PFSK-1 (cell line): Measurements from ENCODE around the gene PTPN14.

ENCODE experiments used
- FOXP2 ChIP-seq: optimal IDR thresholded peaks from 2 replicates; pipeline ENCODE3; 2011; ENCODE audit warnings: borderline replicate concordance, control low read depth, inconsistent platforms; ENCODE audit not compliant: insufficient read depth; ENCODE audit errors: extremely low read length, extremely low read depth
- POLR2AphosphoS5 ChIP-seq: IDR thresholded peaks from 2 replicates; pipeline ENCODE4 v1.6.1; 2012; ENCODE audit warnings: low read depth, mild to moderate bottlenecking, control low read depth, low read length, moderate library complexity
- REST ChIP-seq, 2 experiments: IDR thresholded peaks; 2 replicates each; pipeline versions ENCODE4 v1.6.1 to v1.8.0; 2011 to 2012; ENCODE audit warnings: low read depth in 2 of 2, low read length in 2 of 2, control low read depth in 1 of 2, inconsistent platforms in 1 of 2, mild to moderate bottlenecking in 1 of 2, moderate library complexity in 1 of 2; ENCODE audit not compliant: insufficient read depth in 1 of 2
- SIN3A ChIP-seq: IDR thresholded peaks from 2 replicates; pipeline ENCODE4 v1.6.1; 2012; ENCODE audit warnings: mild to moderate bottlenecking, low read length, moderate library complexity, borderline replicate concordance; ENCODE audit not compliant: insufficient read depth
- TAF1 ChIP-seq: IDR thresholded peaks from 2 replicates; pipeline ENCODE4 v1.6.1; 2012; ENCODE audit warnings: low read length, control low read depth, borderline replicate concordance; ENCODE audit not compliant: insufficient read depth

Gene PTPN14

GRCh38 chr1:214496126-214496525 lies 55.3 kb downstream of the PTPN14 start:
- TF ChIP-seq REST (IDR thresholded peaks at IDR 0.05; ENCODE audit: insufficient read depth in 1 of 2, low read depth in 2 of 2, low read length in 2 of 2) (no peak), FOXP2 (no peak), TAF1 (no peak), POLR2AphosphoS5 (no peak), SIN3A (no peak)

- TF ChIP-seq POLR2AphosphoS5 (no peak), REST (IDR thresholded peaks at IDR 0.05; ENCODE audit: insufficient read depth in 1 of 2, low read depth in 2 of 2, low read length in 2 of 2) (no peak), SIN3A (no peak), FOXP2 (no peak), TAF1 (no peak)
Observed at GRCh38 chr1:214494706-214495105, 56.7 kb downstream of the PTPN14 start.

- no peak for TF ChIP-seq REST (IDR thresholded peaks at IDR 0.05; ENCODE audit: insufficient read depth in 1 of 2, low read depth in 2 of 2, low read length in 2 of 2)
- TF ChIP-seq SIN3A = no peak
- TF ChIP-seq POLR2AphosphoS5 = no peak
- no peak for TF ChIP-seq TAF1
Observed at GRCh38 chr1:214493126-214493796, 58.1 kb downstream of the PTPN14 start.

- no peak for TF ChIP-seq POLR2AphosphoS5
- no peak for TF ChIP-seq REST (IDR thresholded peaks at IDR 0.05; ENCODE audit: insufficient read depth in 1 of 2, low read depth in 2 of 2, low read length in 2 of 2)
- no peak for TF ChIP-seq FOXP2
- TF ChIP-seq SIN3A = no peak
- no peak for TF ChIP-seq TAF1
Observed at GRCh38 chr1:214492401-214493075, 58.9 kb downstream of the PTPN14 start.
